DND-41 (cell line): ENCODE measurements around the gene EPHA3.

Experiments
- ATAC-seq: fragments of 200-7000 bp; cut with Tn5 transposase; 3 replicates; pipeline ENCODE4 v1.9.1; 2021; ENCODE audit warnings: low read depth; ENCODE audit not compliant: insufficient read depth
- DNase-seq: peaks from one replicate; pipeline ENCODE4 v3.0.0-alpha.2; 2020
- H2AFZ ChIP-seq: 2 replicates; pipeline ENCODE4 v1.6.0; 2012; ENCODE audit warnings: low read depth, low read length
- H3K27ac ChIP-seq: 2 replicates; pipeline ENCODE4 v1.5.1; 2012; ENCODE audit warnings: low read length, inconsistent platforms
- H3K27me3 ChIP-seq: fragments of 200-600 bp; sonication (generic); 2 replicates; pipeline ENCODE4 v1.6.0; 2012; ENCODE audit warnings: low read length, mild to moderate bottlenecking, inconsistent platforms; ENCODE audit not compliant: insufficient read depth, poor library complexity
- H3K36me3 ChIP-seq: 2 replicates; pipeline ENCODE4 v1.5.1; 2012; ENCODE audit warnings: low read length, inconsistent platforms; ENCODE audit not compliant: insufficient read depth
- H3K4me1 ChIP-seq: 2 replicates; pipeline ENCODE4 v1.5.1; 2012; ENCODE audit warnings: mild to moderate bottlenecking, low read length; ENCODE audit not compliant: insufficient read depth
- H3K4me2 ChIP-seq: 2 replicates; pipeline ENCODE4 v1.6.0; 2012; ENCODE audit warnings: mild to moderate bottlenecking, moderate library complexity, low read length, inconsistent platforms; ENCODE audit not compliant: insufficient read depth
- H3K4me3 ChIP-seq, 2 experiments: fragments of 200-600 bp in 1 of 2; shearing (Covaris generic) in 1 of 2; 2 replicates each; pipeline ENCODE4 v1.5.1; 2012 to 2016; ENCODE audit warnings: inconsistent platforms in 2 of 2, low read length in 2 of 2, mild to moderate bottlenecking in 2 of 2, low read depth in 1 of 2, moderate library complexity in 1 of 2
- H3K79me2 ChIP-seq: 2 replicates; pipeline ENCODE4 v1.6.0; 2012; ENCODE audit warnings: low read length, inconsistent platforms; ENCODE audit not compliant: insufficient read depth
- H3K9ac ChIP-seq: 2 replicates; pipeline ENCODE4 v1.6.0; 2012; ENCODE audit warnings: low read depth, mild to moderate bottlenecking, inconsistent platforms, low read length, moderate library complexity
- H3K9me3 ChIP-seq: 2 replicates; pipeline ENCODE4 v1.5.1; 2012; ENCODE audit warnings: low read length, moderate library complexity, mild to moderate bottlenecking, inconsistent platforms; ENCODE audit not compliant: insufficient read depth, severe bottlenecking
- H4K20me1 ChIP-seq: 2 replicates; pipeline ENCODE4 v1.6.0; 2012; ENCODE audit warnings: low read length; ENCODE audit not compliant: insufficient read depth
- CTCF ChIP-seq: IDR thresholded peaks from 2 replicates; pipeline ENCODE4 v1.5.1; 2012; ENCODE audit warnings: borderline replicate concordance, low read length, moderate library complexity, mild to moderate bottlenecking; ENCODE audit not compliant: poor library complexity, severe bottlenecking; ENCODE audit errors: extremely low read depth
- EZH2 ChIP-seq: IDR thresholded peaks from 3 replicates; pipeline ENCODE4 v1.6.1; 2012; ENCODE audit warnings: borderline replicate concordance, low read depth, mild to moderate bottlenecking, moderate library complexity, low read length, inconsistent platforms; ENCODE audit not compliant: severe bottlenecking

Gene EPHA3

GRCh38 chr3:89180334-89180733 is 72.9 kb downstream of the EPHA3 start:
- H3K9ac ChIP-seq = no peak overlapping the region
- no peak for ATAC-seq
- H3K4me1 ChIP-seq = peaks cover 15% of the 10 kb centered on the region

GRCh38 chr3:89182056-89182455 is 74.6 kb downstream of the EPHA3 start:
- H2AFZ ChIP-seq = no peak overlapping the region
- ATAC-seq (no peak), DNase-seq (no peak)
- no peak overlapping the region for H3K4me3 ChIP-seq
- no peaks in the 10 kb centered on the region for H3K36me3 ChIP-seq
- peaks cover 11% of the 10 kb centered on the region for H3K4me1 ChIP-seq
- H3K79me2 ChIP-seq = no peaks in the 10 kb centered on the region
- H3K9me3 ChIP-seq = no peaks in the 10 kb centered on the region
- H4K20me1 ChIP-seq = no peaks in the 10 kb centered on the region
- H3K27ac ChIP-seq = no peak overlapping the region
- no peak overlapping the region for H3K9ac ChIP-seq
- no peak overlapping the region for H3K4me2 ChIP-seq
- no peaks in the 10 kb centered on the region for H3K27me3 ChIP-seq
- TF ChIP-seq CTCF (no peak), EZH2 (no peak)

More at GRCh38 chr3:89180334-89180733, 72.9 kb downstream of the EPHA3 start:
- Histone ChIP-seq H3K4me3 (no peak overlapping the region), H4K20me1 (no peaks in the 10 kb centered on the region), H3K9me3 (no peaks in the 10 kb centered on the region), H3K27ac (no peak overlapping the region), H2AFZ (no peak overlapping the region), H3K4me2 (no peak overlapping the region), H3K79me2 (no peaks in the 10 kb centered on the region), H3K27me3 (no peaks in the 10 kb centered on the region), H3K36me3 (no peaks in the 10 kb centered on the region)
- no peak for DNase-seq
- TF ChIP-seq CTCF (no peak), EZH2 (no peak)

GRCh38 chr3:89184151-89184995 is 77.0 kb downstream of the EPHA3 start:
- Histone ChIP-seq H3K9me3 (no peaks in the 10 kb centered on the region), H3K4me2 (no peak overlapping the region), H3K79me2 (no peaks in the 10 kb centered on the region), H3K9ac (no peak overlapping the region), H2AFZ (no peak overlapping the region), H3K4me3 (no peak overlapping the region), H3K27me3 (no peaks in the 10 kb centered on the region), H4K20me1 (no peaks in the 10 kb centered on the region), H3K27ac (no peak overlapping the region), H3K36me3 (no peaks in the 10 kb centered on the region), H3K4me1 (no peaks in the 10 kb centered on the region)
- DNase-seq (no peak), ATAC-seq (no peak)
- TF ChIP-seq EZH2 (no peak), CTCF (no peak)
